Spleen (tissue), 11 donors: ENCODE data around the gene E2F8. TPM values are rescaled to one million over a fixed set of nuclear protein-coding genes. Genes with fewer than 3 reads are reported as not detected.

Experiments used
- DNase-seq: peaks from one replicate; pipeline ENCODE4 v3.0.0-alpha.2; 2020
- H3K27ac ChIP-seq, 8 donors: fragments of 200-600 bp; sonication (generic) in 7 of 8; 1 replicate in 4 of 8; 2 replicates in 4 of 8; pipeline versions ENCODE4 v1.5.0 to v1.8.0; 2016 to 2021; ENCODE audit warnings: inconsistent platforms in 4 of 8, mild to moderate bottlenecking in 4 of 8, moderate library complexity in 1 of 8
- H3K27me3 ChIP-seq, 7 donors: fragments of 200-600 bp; sonication (generic) in 6 of 7; replicated peaks in 1 of 7; 1 replicate in 4 of 7; 2 replicates in 3 of 7; pipeline versions ENCODE4 v1.5.0 to v1.8.0; 2016 to 2021; ENCODE audit warnings: inconsistent platforms in 3 of 7, mild to moderate bottlenecking in 1 of 7
- H3K36me3 ChIP-seq, 6 donors: fragments of 200-600 bp; sonication (generic) in 5 of 6; 1 replicate in 4 of 6; 2 replicates in 2 of 6; pipeline versions ENCODE4 v1.5.0 to v1.8.0; 2016 to 2021; ENCODE audit warnings: inconsistent platforms in 2 of 6
- H3K4me1 ChIP-seq, 6 donors: fragments of 200-600 bp; sonication (generic) in 5 of 6; 1 replicate in 3 of 6; 2 replicates in 3 of 6; pipeline versions ENCODE4 v1.5.0 to v1.8.0; 2016 to 2021; ENCODE audit warnings: inconsistent platforms in 3 of 6
- H3K4me3 ChIP-seq, 8 donors: fragments of 200-600 bp; sonication (generic) in 7 of 8; 1 replicate in 4 of 8; 2 replicates in 4 of 8; pipeline versions ENCODE4 v1.5.0 to v1.8.0; 2016 to 2021; ENCODE audit warnings: inconsistent platforms in 4 of 8, mild to moderate bottlenecking in 4 of 8, moderate library complexity in 2 of 8
- H3K9me3 ChIP-seq, 8 donors: fragments of 200-600 bp; sonication (generic) in 7 of 8; 1 replicate in 4 of 8; 2 replicates in 4 of 8; pipeline versions ENCODE4 v1.5.0 to v1.8.0; 2016 to 2021; ENCODE audit warnings: inconsistent platforms in 4 of 8
- CTCF ChIP-seq, 11 experiments: fragments of 200-600 bp in 7 of 11; fragments of 450-650 bp in 4 of 11; sonication (generic) in 4 of 11; IDR thresholded peaks in 8 of 11; conservative IDR thresholded peaks in 3 of 11; 1 replicate in 7 of 11; 2 replicates in 4 of 11; pipeline versions ENCODE4 v1.4.0 to v1.8.0; 2016 to 2021; ENCODE audit warnings: antibody characterized with exemption in 11 of 11, inconsistent platforms in 4 of 11, mild to moderate bottlenecking in 1 of 11
- POLR2A ChIP-seq, 3 donors: fragments of 450-650 bp; IDR thresholded peaks; one replicate each; pipeline ENCODE4 v1.5.1; 2017; ENCODE audit warnings: antibody characterized with exemption in 3 of 3, mild to moderate bottlenecking in 1 of 3
- POLR2AphosphoS5 ChIP-seq, 3 donors: sonication (generic); formaldehyde crosslinking; IDR thresholded peaks; one replicate each; pipeline ENCODE4 v1.5.1; 2017; ENCODE audit warnings: antibody characterized with exemption in 3 of 3
- whole genome bisulfite sequencing, 5 donors: extraction: QIAGEN DNeasy Blood & Tissue Kit in 3 of 5; methylation state at CpG; one replicate each; pipeline versions ENCODE4 v1.1.5 to v1.1.7; 2013 to 2018; 5-methylcytosine and 5-hydroxymethylcytosine counted together
- intact Hi-C: fragments of 100-400 bp; cut with DNase I; formaldehyde crosslinking; loops from one replicate; pipeline ENCODE4 v1.15.0; 2023; ENCODE audit warnings: low total_unique reads
- polyA plus RNA-seq, 3 donors: library from polyadenylated mRNA; stranded (reverse); fragments of 200-250 nt; gene quantifications; one replicate each; pipeline ENCODE4 v1.2.1, GENCODE V29; 2013
- total RNA-seq, 7 donors: library from RNA; depleted of rRNA in 3 of 7; stranded (reverse); fragments of >200 nt in 3 of 7; fragmentation: NEBNext Ultra II Directional in 4 of 7; extraction: Animal tissue kit (Norgen Biotek cat#: 25700) in 4 of 7; gene quantifications; one replicate each; pipeline versions ENCODE4 v1.1.0 to v1.2.1, GENCODE V29; 2016 to 2021
- donor health status: healthy with polysubstance abuse.
- donor health status: DM: no; HTN: no; CAD: no; lungs with moderate emphysema.
- donor health status: DM: no; HTN: no; CAD: no.
- donor health status: Bipolar disorder and iron deficiency.
- donor health status: healthy.
- donor health status: DM: no; HTN: no; CAD: no.
- donor health status: DM: yes; HTN: yes; CAD: no.

Gene E2F8
- total and polyA plus RNA-seq, 10 donors, result 0.22 to 4.5 (median 1.8) TPM

GRCh38 chr11:19183646-19184045 lies 57.1 kb downstream of the E2F8 start:
- Histone ChIP-seq H3K27me3 (no peaks in the 10 kb centered on the region), H3K27ac (no peak overlapping the region), H3K4me3 (no peak overlapping the region), H3K36me3 (peaks cover 0 to 4% (median 0%) of the 10 kb centered on the region in 6 donors), H3K4me1 (no peaks in the 10 kb centered on the region), H3K9me3 (no peaks in the 10 kb centered on the region)
- TF ChIP-seq CTCF (IDR thresholded peaks at IDR 0.05 in 8 of 11, conservative IDR thresholded peaks at IDR 0.05 in 3 of 11), result no peak
- no peak for TF ChIP-seq POLR2AphosphoS5 (IDR thresholded peaks at IDR 0.05)
- TF ChIP-seq POLR2A (IDR thresholded peaks at IDR 0.05), result no peak
- DNase-seq, result no peak
- WGBS, 5 donors, result 89 to 93% (median 92%) methylated on average over 7 of the region's 7 CpGs
- intact Hi-C loops, result no loop called here

GRCh38 chr11:19181531-19182261 lies 59.0 kb downstream of the E2F8 start:
- Histone ChIP-seq H3K4me3 (no peak overlapping the region), H3K9me3 (no peaks in the 10 kb centered on the region), H3K36me3 (peaks cover 0 to 18% (median 5%) of the 10 kb centered on the region in 6 donors), H3K27ac (no peak overlapping the region), H3K27me3 (no peaks in the 10 kb centered on the region), H3K4me1 (no peaks in the 10 kb centered on the region)
- intact Hi-C loops, result no loop called here
- TF ChIP-seq POLR2AphosphoS5 (IDR thresholded peaks at IDR 0.05) (no peak), CTCF (IDR thresholded peaks at IDR 0.05 in 8 of 11, conservative IDR thresholded peaks at IDR 0.05 in 3 of 11) (no peak), POLR2A (IDR thresholded peaks at IDR 0.05) (no peak)
- DNase-seq, result no peak
- 68 to 84% (median 77%) methylated on average over 5 of the region's 5 CpGs for WGBS, 5 donors

- TF ChIP-seq POLR2A (IDR thresholded peaks at IDR 0.05), result no peak
- no peak for TF ChIP-seq CTCF (IDR thresholded peaks at IDR 0.05 in 8 of 11, conservative IDR thresholded peaks at IDR 0.05 in 3 of 11)
- no peak for TF ChIP-seq POLR2AphosphoS5 (IDR thresholded peaks at IDR 0.05)
- WGBS, 5 donors, result 67 to 79% (median 70%) methylated on average over 2 of the region's 2 CpGs
- Histone ChIP-seq H3K9me3 (no peaks in the 10 kb centered on the region), H3K4me3 (no peak overlapping the region), H3K27ac (no peak overlapping the region), H3K4me1 (no peaks in the 10 kb centered on the region), H3K36me3 (peaks cover 0 to 64% (median 29%) of the 10 kb centered on the region in 6 donors), H3K27me3 (no peaks in the 10 kb centered on the region)
- intact Hi-C loops, result no loop called here
- no peak for DNase-seq
These were observed 64.0 kb downstream of the E2F8 start for GRCh38 chr11:19176629-19177186.

Other genes with a start within 250 kb of the E2F8 start
- not detected for gene MRGPRX2, start 180.2 kb downstream of the E2F8 start, total RNA-seq
- gene MRGPRX2, start 180.2 kb downstream of the E2F8 start, polyA plus RNA-seq, result not detected
- gene ZDHHC13, start 123.8 kb downstream of the E2F8 start, total RNA-seq, result 10 to 100 TPM; 10.9 to 20.4 (median 12.8) TPM
- 10 to 100 TPM in 1 of 3 donors, 1 to 10 TPM in 2; 8.2 to 12.0 (median 8.3) TPM for gene ZDHHC13, start 123.8 kb downstream of the E2F8 start, polyA plus RNA-seq
- gene CSRP3, start 39.0 kb downstream of the E2F8 start, total RNA-seq, result not detected
- under 1 TPM in 2 of 3 donors, not detected in 1; 0.08 to 0.17 TPM for gene CSRP3, start 39.0 kb downstream of the E2F8 start, polyA plus RNA-seq